ENCODE data around the gene CDH22. TPM values are rescaled to one million over a fixed set of nuclear protein-coding genes. Genes with fewer than 3 reads are reported as not detected.

The CDH22 gene
- total and polyA plus RNA-seq, 7 donors = 0.11 to 1.4 (median 0.53) TPM

- Histone ChIP-seq H3K4me1 (no peaks in the 10 kb centered on the region), H3K27ac (no peak overlapping the region), H3K27me3 (ENCODE audit: insufficient read depth in 3 of 3, low read length in 2 of 3) (peaks cover 0 to 16% (median 0%) of the 10 kb centered on the region in 3 donors), H3K4me3 (no peak overlapping the region), H3K9me3 (no peaks in the 10 kb centered on the region), H3K36me3 (ENCODE audit: insufficient read depth in 1 of 2, low read depth in 1 of 2) (no peaks in the 10 kb centered on the region)
- no peak for TF ChIP-seq CTCF (IDR thresholded peaks at IDR 0.05)
- intact Hi-C loops (cut with DNase I) = loop anchor here in 1 of 2 donors (2.0 kb wide), 1 partner anchor 21 kb away; no protein-coding TSS in a partner anchor
- ATAC-seq = no peak
- WGBS, 3 donors = 52 to 77% (median 65%) methylated on average over 4 of the region's 4 CpGs
- no peak for DNase-seq
Measured at GRCh38 chr20:46257887-46258286, 50.4 kb downstream of the CDH22 start.

- Histone ChIP-seq H3K4me3 (no peak overlapping the region), H3K27ac (no peak overlapping the region), H3K27me3 (ENCODE audit: insufficient read depth in 3 of 3, low read length in 2 of 3) (peaks cover 4 to 32% (median 4%) of the 10 kb centered on the region in 3 donors), H3K36me3 (ENCODE audit: insufficient read depth in 1 of 2, low read depth in 1 of 2) (no peaks in the 10 kb centered on the region), H3K9me3 (no peaks in the 10 kb centered on the region), H3K4me1 (no peaks in the 10 kb centered on the region)
- DNase-seq = no peak
- no peak for ATAC-seq
- WGBS, 3 donors = 60 to 63% (median 62%) methylated on average over 4 of the region's 4 CpGs
- intact Hi-C loops (cut with DNase I) = loop anchor here in 1 of 2 donors (2.0 kb wide), 1 partner anchor 19 kb away; no protein-coding TSS in a partner anchor
- TF ChIP-seq CTCF (IDR thresholded peaks at IDR 0.05) = no peak
Measured at GRCh38 chr20:46256293-46256692, 52.0 kb downstream of the CDH22 start.

GRCh38 chr20:46255440-46256104, 52.7 kb downstream of the CDH22 start:
- H3K4me1 ChIP-seq = no peaks in the 10 kb centered on the region
- 57 to 63% (median 60%) methylated on average over 8 of the region's 8 CpGs for WGBS, 3 donors
- DNase-seq (peak; percentile 61 to 82), ATAC-seq (peak; percentile 26 to 70 (median 58))
- H3K36me3 ChIP-seq (ENCODE audit: insufficient read depth in 1 of 2, low read depth in 1 of 2) = no peaks in the 10 kb centered on the region
- H3K27ac ChIP-seq = no peak overlapping the region
- peaks cover 4 to 40% (median 10%) of the 10 kb centered on the region in 3 donors for H3K27me3 ChIP-seq (ENCODE audit: insufficient read depth in 3 of 3, low read length in 2 of 3)
- intact Hi-C loops (cut with DNase I) = loop anchor here in 1 of 2 donors (2.0 kb wide), 1 partner anchor 19 kb away; no protein-coding TSS in a partner anchor
- H3K4me3 ChIP-seq = no peak overlapping the region
- H3K9me3 ChIP-seq = no peaks in the 10 kb centered on the region
- TF ChIP-seq CTCF (IDR thresholded peaks at IDR 0.05) = no peak

GRCh38 chr20:46253391-46253790, 54.9 kb downstream of the CDH22 start:
- WGBS, 3 donors = 7 to 10% (median 8%) methylated on average over 8 of the region's 8 CpGs
- no peaks in the 10 kb centered on the region for H3K9me3 ChIP-seq
- H3K27me3 ChIP-seq (ENCODE audit: insufficient read depth in 3 of 3, low read length in 2 of 3) = peaks cover 12 to 61% (median 14%) of the 10 kb centered on the region in 3 donors
- no peaks in the 10 kb centered on the region for H3K4me1 ChIP-seq
- ATAC-seq = peak; percentile 56 to 85 (median 70)
- no peak overlapping the region for H3K4me3 ChIP-seq
- peak in 1 of 2 donors; percentile 65 for DNase-seq
- no peak overlapping the region for H3K27ac ChIP-seq
- no peaks in the 10 kb centered on the region for H3K36me3 ChIP-seq (ENCODE audit: insufficient read depth in 1 of 2, low read depth in 1 of 2)
- peak; percentile 26 for TF ChIP-seq CTCF (IDR thresholded peaks at IDR 0.05)
- intact Hi-C loops (cut with DNase I) = loop anchor here (5.0 kb wide), 2 partner anchors 41 to 121 kb away; no protein-coding TSS in a partner anchor

Data from psoas muscle (tissue), 8 donors.